GM12878 (cell line): ENCODE data around the gene ZNF302. TPM values are rescaled to one million over a fixed set of nuclear protein-coding genes. Genes with fewer than 3 reads are reported as not detected.

Experiments used
- ATAC-seq: fragments of 200-7000 bp; cut with Tn5 transposase; 3 replicates; pipeline ENCODE4 v1.9.1; 2020; ENCODE audit warnings: mild to moderate bottlenecking, moderate library complexity
- BruUV-seq: library from RNA; stranded (reverse); fragments of 400-500 nt; replicated peaks from 2 replicates; lab custom pipeline; 2021; lab: Mats Ljungman, UMichigan
- CTCF ChIA-PET: fragments of 300-600 bp; sonication (Branson Sonifier 250); formaldehyde crosslinking; extraction: SDS; loops from one replicate; lab custom pipeline; 2021; ENCODE audit warnings: inconsistent platforms; lab: Yijun Ruan, JAX
- POLR2A ChIA-PET: fragments of 350-600 bp; formaldehyde crosslinking; extraction: SDS; loops from one replicate; lab custom pipeline; 2021; ENCODE audit warnings: inconsistent platforms; lab: Charles Lee
- RAD21 ChIA-PET: fragments of 300-600 bp; sonication (Branson Sonifier 250); formaldehyde crosslinking; loops from one replicate; lab custom pipeline; 2023; ENCODE audit warnings: antibody characterized with exemption; ENCODE audit not compliant: unreplicated experiment; lab: Charles Lee
- SMC1A ChIA-PET: fragments of 300-600 bp; sonication (Branson Sonifier 250); formaldehyde crosslinking; loops from one replicate; lab custom pipeline; 2023; ENCODE audit not compliant: unreplicated experiment, uncharacterized antibody; lab: Charles Lee
- DNase-seq: peaks from one replicate; pipeline ENCODE4 v3.0.0-alpha.2; 2011; ENCODE audit warnings: low read depth, low spot score
- FAIRE-seq: peaks from 3 replicates; lab custom pipeline; 2011; peaks lifted over from hg19 to GRCh38; lab: Jason Lieb, UNC
- H2AFZ ChIP-seq: 2 replicates; pipeline ENCODE4 v1.6.0; 2011; ENCODE audit warnings: low read depth, low read length, control low read depth; ENCODE audit not compliant: control insufficient read depth
- H3K27ac ChIP-seq: 2 replicates; pipeline ENCODE4 v1.5.1; 2011; ENCODE audit warnings: control low read depth; ENCODE audit not compliant: control insufficient read depth, insufficient read depth
- H3K27me3 ChIP-seq, 2 experiments: replicated peaks in 1 of 2; 2 replicates each; pipeline versions ENCODE4 v1.6.0 to v1.6.1; 2011; ENCODE audit warnings: low read length in 1 of 2; ENCODE audit not compliant: control insufficient read depth in 2 of 2, insufficient read depth in 2 of 2
- H3K36me3 ChIP-seq, 2 experiments: 2 replicates each; pipeline ENCODE4 v1.5.1; 2011; ENCODE audit warnings: low read length in 1 of 2; ENCODE audit not compliant: control insufficient read depth in 2 of 2, insufficient read depth in 2 of 2
- H3K4me1 ChIP-seq: 2 replicates; pipeline ENCODE4 v1.6.1; 2011; ENCODE audit warnings: mild to moderate bottlenecking, low read length, moderate library complexity, mixed read lengths; ENCODE audit not compliant: control insufficient read depth, insufficient read depth
- H3K4me2 ChIP-seq: 2 replicates; pipeline ENCODE4 v1.6.0; 2011; ENCODE audit warnings: control low read depth; ENCODE audit not compliant: control insufficient read depth, insufficient read depth
- H3K4me3 ChIP-seq: fragments of 200-600 bp; sonication (generic); 2 replicates; pipeline ENCODE4 v1.5.1; 2016
- H3K79me2 ChIP-seq: 2 replicates; pipeline ENCODE4 v1.6.0; 2011; ENCODE audit warnings: low read length; ENCODE audit not compliant: control insufficient read depth, insufficient read depth
- H3K9ac ChIP-seq: 2 replicates; pipeline ENCODE4 v1.8.0; 2011; ENCODE audit warnings: low read length, control low read depth, mixed read lengths; ENCODE audit not compliant: control insufficient read depth, insufficient read depth
- H3K9me3 ChIP-seq: replicated peaks from 3 replicates; pipeline ENCODE4 v1.5.1; 2011; ENCODE audit warnings: mild to moderate bottlenecking, low read length; ENCODE audit not compliant: control insufficient read depth, insufficient read depth
- H4K20me1 ChIP-seq: 2 replicates; pipeline ENCODE4 v1.6.0; 2011; ENCODE audit not compliant: control insufficient read depth, insufficient read depth
- CTCF ChIP-seq, 3 experiments: IDR thresholded peaks in 2 of 3; conservative IDR thresholded peaks in 1 of 3; 2 replicates each; pipeline ENCODE4 v1.5.1; 2011; ENCODE audit warnings: low read depth in 3 of 3, low read length in 3 of 3, mild to moderate bottlenecking in 3 of 3, control low read depth in 2 of 3, moderate library complexity in 2 of 3, inconsistent platforms in 1 of 3, mixed read lengths in 1 of 3; ENCODE audit not compliant: control insufficient read depth in 2 of 3, insufficient read depth in 1 of 3; ENCODE audit errors: extremely low read depth in 1 of 3
- IRF3 ChIP-seq: fragments of 450-650 bp; IDR thresholded peaks from 2 replicates; pipeline ENCODE4 v1.6.1; 2014; ENCODE audit warnings: mild to moderate bottlenecking
- MTA3 ChIP-seq: IDR thresholded peaks from 2 replicates; pipeline ENCODE4 v1.6.1; 2012; ENCODE audit warnings: low read length, inconsistent platforms, borderline replicate concordance
- NFXL1 ChIP-seq: fragments of 450-650 bp; IDR thresholded peaks from 2 replicates; pipeline ENCODE4 v1.6.1; 2017; ENCODE audit warnings: antibody characterized with exemption, mild to moderate bottlenecking, borderline replicate concordance
- NRF1 ChIP-seq: conservative IDR thresholded peaks from 2 replicates; pipeline ENCODE4 v1.6.1; 2011; ENCODE audit warnings: mild to moderate bottlenecking, low read depth, low read length, improper control_type of control experiment
- PBX3 ChIP-seq: IDR thresholded peaks from 2 replicates; pipeline ENCODE4 v1.6.1; 2011; ENCODE audit warnings: mild to moderate bottlenecking, low read depth, low read length, moderate library complexity; ENCODE audit not compliant: insufficient replicate concordance
- POU2F2 ChIP-seq: IDR thresholded peaks from 3 replicates; pipeline ENCODE4 v1.6.1; 2011; ENCODE audit warnings: low read depth, mild to moderate bottlenecking, low read length, borderline replicate concordance
- RAD21 ChIP-seq: IDR thresholded peaks from 2 replicates; pipeline ENCODE4 v1.6.1; 2011; ENCODE audit warnings: mild to moderate bottlenecking, low read depth, low read length, moderate library complexity; ENCODE audit not compliant: insufficient read depth
- RAD51 ChIP-seq: fragments of 450-650 bp; IDR thresholded peaks from 2 replicates; pipeline ENCODE4 v1.6.1; 2016; ENCODE audit warnings: moderate library complexity, mild to moderate bottlenecking, inconsistent platforms
- RCOR1 ChIP-seq: conservative IDR thresholded peaks from 2 replicates; pipeline ENCODE4 v1.6.1; 2012; ENCODE audit warnings: low read depth, low read length, improper control_type of control experiment
- SMC3 ChIP-seq: IDR thresholded peaks from 2 replicates; pipeline ENCODE4 v1.6.1; 2011; ENCODE audit warnings: low read length, improper control_type of control experiment, borderline replicate concordance
- STAT1 ChIP-seq: fragments of 450-650 bp; conservative IDR thresholded peaks from 2 replicates; pipeline ENCODE4 v1.6.1; 2014; ENCODE audit warnings: antibody characterized with exemption, mild to moderate bottlenecking
- TARDBP ChIP-seq: IDR thresholded peaks from 2 replicates; pipeline ENCODE4 v1.6.1; 2016; ENCODE audit warnings: borderline replicate concordance
- WGBS: methylation state at CpG from one replicate; pipeline ENCODE4 v1.1.6; 2016; ENCODE audit warnings: low lambda C conversion rate; ENCODE audit not compliant: insufficient replicate concordance, insufficient coverage; ENCODE audit errors: missing lambda C conversion rate; 5-methylcytosine and 5-hydroxymethylcytosine counted together
- in situ Hi-C: fragments of 300-500 bp; cut with MboI; formaldehyde crosslinking; loops from 9 replicates; pipeline ENCODE4 v1.14.3; 2018; ENCODE audit warnings: mixed read lengths
- intact Hi-C: fragments of 100-400 bp; cut with micrococcal nuclease; formaldehyde crosslinking; loops from one replicate; pipeline ENCODE4 v1.14.2; 2022; ENCODE audit not compliant: unreplicated experiment
- polyA plus RNA-seq, 11 experiments: library from polyadenylated mRNA; depleted of rRNA in 4 of 11; unstranded in 6 of 11; stranded (reverse) in 5 of 11; fragments of >200 nt; fragmentation: Nextera tagmentation in 4 of 11; fragmentation: Illumina TruSeq in 1 of 11; extraction: Ambion mirVana in 4 of 11; extraction: Trizol in 1 of 11; gene quantifications; 1 replicate in 1 of 11; 2 replicates in 10 of 11; pipeline versions ENCODE4 v1.2.1 to v1.2.3, GENCODE V29; 2011 to 2016; ENCODE audit warnings: inconsistent platforms in 2 of 11, missing spikeins in 2 of 11, low read depth in 1 of 11
- total RNA-seq, 4 experiments: library from RNA; depleted of rRNA in 3 of 4; stranded (reverse); fragments of >200 nt in 3 of 4; fragmentation: Illumina TruSeq in 1 of 4; extraction: Trizol in 1 of 4; gene quantifications; 2 replicates each; pipeline versions ENCODE4 v1.2.1 to v1.2.3, GENCODE V29; 2013 to 2021

Gene ZNF302
- total and polyA plus RNA-seq, 10 of the 15 experiments (the other 5 are each of a cell fraction or from before 2014, with no cell fraction given) = 8.4 to 35.4 (median 19.7) TPM

- Histone ChIP-seq H3K27ac (no peak overlapping the region), H3K9me3 (peaks cover 4% of the 10 kb centered on the region; the same call in 1 of the 3 replicates), H3K4me1 (no peaks in the 10 kb centered on the region), H3K36me3 (no peaks in the 10 kb centered on the region), H3K9ac (no peak overlapping the region), H3K27me3 (no peaks in the 10 kb centered on the region), H3K4me2 (no peak overlapping the region), H4K20me1 (no peaks in the 10 kb centered on the region)
- peak; percentile 13 for DNase-seq
- no TSS peak for BruUV-seq
- peak; percentile 64 for FAIRE-seq
- intact Hi-C loops = loop anchor here (1.0 kb wide), 1 partner anchor 73 kb away; no protein-coding TSS in a partner anchor
- SMC1A ChIA-PET = interaction anchor here (0.8 to 3.3 kb wide), 6 partner anchors 15 to 77 kb away, joined by 3 to 13 read pairs (median 4); no protein-coding TSS in a partner anchor
- 33% methylated on average over 4 of the region's 4 CpGs for WGBS
- peak; percentile 72 for ATAC-seq
- POLR2A ChIA-PET = no interaction called here
- in situ Hi-C loops = loop anchor here (5.0 kb wide), 1 partner anchor 73 kb away; no protein-coding TSS in a partner anchor
- TF ChIP-seq CTCF (IDR thresholded peaks at IDR 0.05 in 2 of 3, conservative IDR thresholded peaks at IDR 0.05 in 1 of 3; ENCODE audit: control insufficient read depth in 2 of 3, extremely low read depth in 1 of 3, insufficient read depth in 1 of 3, low read depth in 3 of 3, low read length in 3 of 3) (peak; percentile 75 to 76 (median 76)), NRF1 (0 out of 2 replicates have a peak, but pooled peaks have one; percentile 5), RAD51 (no peak), POU2F2 (no peak), RCOR1 (no peak), MTA3 (no peak), STAT1 (no peak), TARDBP (no peak), PBX3 (no peak), NFXL1 (no peak), IRF3 (no peak), SMC3 (peak; percentile 81), RAD21 (peak; percentile 80)
- TF ChIP-seq, all 136 proteins: peak for 4
- H3K4me3 ChIP-seq = no peak overlapping the region
- H2AFZ ChIP-seq = no peak overlapping the region
- ChIA-PET CTCF (interaction anchor here (0.6 to 4.9 kb wide), 18 partner anchors 9 to 212 kb away, joined by 3 to 45 read pairs (median 6); partner anchors contain the start of genes SCGB2B2 and ZNF302), RAD21 (interaction anchor here (1.0 to 1.1 kb wide), 2 partner anchors 22 to 73 kb away, joined by 4 to 8 read pairs; no protein-coding TSS in a partner anchor)
- no peaks in the 10 kb centered on the region for H3K79me2 ChIP-seq
Observed at GRCh38 chr19:34639491-34640085, 37.9 kb upstream of the ZNF302 start.
